MCF 10A (cell line): ENCODE data around the gene DUS1L. TPM values are rescaled to one million over a fixed set of nuclear protein-coding genes. Genes with fewer than 3 reads are reported as not detected.

Experiments used
- BruUV-seq: library from RNA; stranded (reverse); fragments of 400-500 nt; replicated peaks from 2 replicates; lab custom pipeline; 2021; lab: Mats Ljungman, UMichigan
- CTCF ChIA-PET: fragments of 300-600 bp; sonication (Branson Sonifier 250); formaldehyde crosslinking; extraction: SDS; loops from one replicate; lab custom pipeline; 2021; ENCODE audit warnings: antibody characterized with exemption, inconsistent platforms; lab: Yijun Ruan, JAX
- POLR2A ChIA-PET: fragments of 300-600, 350-650 bp; sonication (Branson Sonifier 250); formaldehyde crosslinking; extraction: SDS; loops from one replicate; lab custom pipeline; 2020; ENCODE audit warnings: antibody characterized with exemption, inconsistent platforms; lab: Yijun Ruan, JAX
- DNase-seq: peaks from one replicate; pipeline ENCODE4 v3.0.0-alpha.2; 2018; ENCODE audit not compliant: unreplicated experiment
- H3K27ac Mint-ChIP-seq: one replicate; pipeline ENCODE4 v1.8.0; 2022; ENCODE audit warnings: mild to moderate bottlenecking, low read depth, mixed read lengths; ENCODE audit not compliant: unreplicated experiment
- H3K27me3 Mint-ChIP-seq: one replicate; pipeline ENCODE4 v1.8.0; 2022; ENCODE audit warnings: mixed read lengths; ENCODE audit not compliant: insufficient read depth, unreplicated experiment
- H3K36me3 Mint-ChIP-seq: one replicate; pipeline ENCODE4 v1.8.0; 2022; ENCODE audit warnings: mild to moderate bottlenecking, moderate library complexity, mixed read lengths; ENCODE audit not compliant: insufficient read depth, unreplicated experiment
- H3K4me1 Mint-ChIP-seq: one replicate; pipeline ENCODE4 v1.8.0; 2022; ENCODE audit warnings: mixed read lengths; ENCODE audit not compliant: insufficient read depth, unreplicated experiment
- H3K4me3 Mint-ChIP-seq: one replicate; pipeline ENCODE4 v1.8.0; 2022; ENCODE audit warnings: mild to moderate bottlenecking, moderate library complexity, mixed read lengths; ENCODE audit not compliant: unreplicated experiment
- H3K9me3 Mint-ChIP-seq: one replicate; pipeline ENCODE4 v1.8.0; 2022; ENCODE audit warnings: mixed read lengths; ENCODE audit not compliant: unreplicated experiment
- intact Hi-C: fragments of 100-400 bp; cut with micrococcal nuclease; formaldehyde crosslinking; loops from 2 replicates; pipeline ENCODE4 v1.14.1; 2022
- total RNA-seq: library from RNA; stranded (reverse); gene quantifications from 2 replicates; pipeline ENCODE4 v1.2.3, GENCODE V29; 2022
- TF ChIP-seq, protein P1 (sequence below): fragments of 200-600 bp; IDR thresholded peaks from one replicate; pipeline ENCODE4 v1.8.0; 2022; ENCODE audit warnings: antibody characterized with exemption, mild to moderate bottlenecking; ENCODE audit not compliant: unreplicated experiment

DUS1L gene
- total RNA-seq, 1 experiment from 2014 or later: 116 TPM

- H3K27ac Mint-ChIP-seq: no peak overlapping the region
- intact Hi-C loops: no loop called here
- no peak overlapping the region for H3K4me3 Mint-ChIP-seq
- H3K36me3 Mint-ChIP-seq: peaks cover 12% of the 10 kb centered on the region
- POLR2A ChIA-PET: no interaction called here
- no peak for DNase-seq
- TF ChIP-seq, protein P1, sequence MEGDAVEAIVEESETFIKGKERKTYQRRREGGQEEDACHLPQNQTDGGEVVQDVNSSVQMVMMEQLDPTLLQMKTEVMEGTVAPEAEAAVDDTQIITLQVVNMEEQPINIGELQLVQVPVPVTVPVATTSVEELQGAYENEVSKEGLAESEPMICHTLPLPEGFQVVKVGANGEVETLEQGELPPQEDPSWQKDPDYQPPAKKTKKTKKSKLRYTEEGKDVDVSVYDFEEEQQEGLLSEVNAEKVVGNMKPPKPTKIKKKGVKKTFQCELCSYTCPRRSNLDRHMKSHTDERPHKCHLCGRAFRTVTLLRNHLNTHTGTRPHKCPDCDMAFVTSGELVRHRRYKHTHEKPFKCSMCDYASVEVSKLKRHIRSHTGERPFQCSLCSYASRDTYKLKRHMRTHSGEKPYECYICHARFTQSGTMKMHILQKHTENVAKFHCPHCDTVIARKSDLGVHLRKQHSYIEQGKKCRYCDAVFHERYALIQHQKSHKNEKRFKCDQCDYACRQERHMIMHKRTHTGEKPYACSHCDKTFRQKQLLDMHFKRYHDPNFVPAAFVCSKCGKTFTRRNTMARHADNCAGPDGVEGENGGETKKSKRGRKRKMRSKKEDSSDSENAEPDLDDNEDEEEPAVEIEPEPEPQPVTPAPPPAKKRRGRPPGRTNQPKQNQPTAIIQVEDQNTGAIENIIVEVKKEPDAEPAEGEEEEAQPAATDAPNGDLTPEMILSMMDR: no peak
- CTCF ChIA-PET: interaction anchor here (0.9 kb wide), 1 partner anchor 23 kb away, joined by 4 read pairs; no protein-coding TSS in a partner anchor
- H3K27me3 Mint-ChIP-seq: no peaks in the 10 kb centered on the region
- H3K4me1 Mint-ChIP-seq: no peaks in the 10 kb centered on the region
- H3K9me3 Mint-ChIP-seq: no peaks in the 10 kb centered on the region
- no TSS peak for BruUV-seq
Measured at GRCh38 chr17:82013341-82013740, 52.3 kb downstream of the DUS1L start.

DNA sequence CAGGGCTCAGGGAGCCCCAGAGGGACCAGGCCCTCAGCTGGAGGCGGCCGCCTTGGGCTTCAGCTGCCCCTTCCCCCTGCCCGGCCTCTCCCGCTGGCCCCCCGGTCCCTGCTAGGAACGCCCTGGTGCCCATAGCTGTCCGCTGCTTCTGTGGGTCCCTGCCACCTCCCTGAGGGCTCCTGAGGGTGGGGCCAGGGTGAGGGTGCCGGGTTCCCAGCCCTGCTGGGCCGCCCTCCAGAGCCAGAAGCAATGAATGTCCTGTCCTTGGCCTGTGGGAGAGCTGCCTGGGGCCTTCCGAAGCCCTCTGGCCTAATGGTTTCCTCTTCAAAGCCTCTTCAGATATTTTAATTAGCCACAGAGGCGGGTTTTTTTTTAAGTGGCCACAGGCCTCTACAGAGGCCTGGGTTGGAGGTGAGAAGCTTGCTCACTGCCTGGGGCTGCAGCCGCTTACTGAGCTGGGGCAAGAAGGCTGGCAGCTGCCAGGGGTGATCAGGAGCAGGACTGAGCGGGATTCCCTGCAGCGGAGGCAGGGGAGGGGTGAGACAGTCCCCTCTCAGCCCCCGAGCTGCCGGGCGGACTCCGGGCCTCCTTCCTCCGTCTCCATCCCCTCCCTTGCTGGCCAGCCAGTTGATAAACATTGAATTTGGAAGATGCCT, 52.8 kb downstream of the DUS1L start:
- Mint-ChIP-seq H3K9me3 (no peaks in the 10 kb centered on the region), H3K4me1 (peaks cover 4% of the 10 kb centered on the region), H3K27me3 (no peaks in the 10 kb centered on the region), H3K27ac (no peak overlapping the region), H3K36me3 (peaks cover 18% of the 10 kb centered on the region), H3K4me3 (no peak overlapping the region)
- intact Hi-C loops: no loop called here
- no peak for DNase-seq
- ChIA-PET CTCF (interaction anchor here (0.9 kb wide), 1 partner anchor 24 kb away, joined by 4 read pairs; no protein-coding TSS in a partner anchor), POLR2A (no interaction called here)
- no TSS peak for BruUV-seq
- TF ChIP-seq, protein P1: no peak

GRCh38 chr17:82012261-82012639, 53.4 kb downstream of the DUS1L start:
- BruUV-seq: no TSS peak
- H3K9me3 Mint-ChIP-seq: no peaks in the 10 kb centered on the region
- H3K4me1 Mint-ChIP-seq: peaks cover 4% of the 10 kb centered on the region
- intact Hi-C loops: no loop called here
- H3K36me3 Mint-ChIP-seq: peaks cover 18% of the 10 kb centered on the region
- H3K4me3 Mint-ChIP-seq: no peak overlapping the region
- no peak overlapping the region for H3K27ac Mint-ChIP-seq
- POLR2A ChIA-PET: no interaction called here
- no peaks in the 10 kb centered on the region for H3K27me3 Mint-ChIP-seq
- CTCF ChIA-PET: interaction anchor here (2.3 kb wide), 1 partner anchor 53 kb away, joined by 8 read pairs; no protein-coding TSS in a partner anchor
- DNase-seq: no peak
- TF ChIP-seq, protein P1: no peak

GRCh38 chr17:82011617-82012187, 53.9 kb downstream of the DUS1L start:
- CTCF ChIA-PET: interaction anchor here (1.4 to 2.3 kb wide), 2 partner anchors 51 to 52 kb away, joined by 5 to 8 read pairs; partner anchors contain the start of gene NOTUM
- H3K4me1 Mint-ChIP-seq: peaks cover 4% of the 10 kb centered on the region
- no peak overlapping the region for H3K27ac Mint-ChIP-seq
- TF ChIP-seq, protein P1: no peak
- H3K36me3 Mint-ChIP-seq: peaks cover 18% of the 10 kb centered on the region
- no peaks in the 10 kb centered on the region for H3K9me3 Mint-ChIP-seq
- intact Hi-C loops: no loop called here
- DNase-seq: no peak
- H3K27me3 Mint-ChIP-seq: no peaks in the 10 kb centered on the region
- no TSS peak for BruUV-seq
- H3K4me3 Mint-ChIP-seq: no peak overlapping the region
- POLR2A ChIA-PET: interaction anchor here (0.7 kb wide), 1 partner anchor 9 kb away, joined by 4 read pairs; no protein-coding TSS in a partner anchor
